Activated CD8-positive, alpha-beta T cell treated with anti-CD3 and anti-CD28 coated beads for 36 hours (primary cell): ENCODE measurements around the gene PLEKHO2. TPM values are rescaled to one million over a fixed set of nuclear protein-coding genes. Genes with fewer than 3 reads are reported as not detected.

Experiments used
- ATAC-seq: fragments of 200-7000 bp; cut with Tn5 transposase; one replicate; pipeline ENCODE4 v1.10.0; 2021; ENCODE audit warnings: mild to moderate bottlenecking, moderate library complexity
- CTCF ChIA-PET: fragments of 350-600 bp; sonication (Branson Sonifier 250); formaldehyde crosslinking; loops from one replicate; lab custom pipeline; 2021; ENCODE audit warnings: antibody characterized with exemption; lab: Charles Lee
- POLR2A ChIA-PET: fragments of 350-600 bp; sonication (Branson Sonifier 250); formaldehyde crosslinking; loops from one replicate; lab custom pipeline; 2021; ENCODE audit warnings: antibody characterized with exemption; lab: Charles Lee
- DNase-seq: peaks from one replicate; pipeline ENCODE4 v3.0.0-alpha.2; 2020
- H3K27ac Mint-ChIP-seq: one replicate; pipeline ENCODE4 v1.8.0; 2021; ENCODE audit warnings: mild to moderate bottlenecking, mixed read lengths
- H3K27me3 Mint-ChIP-seq: one replicate; pipeline ENCODE4 v1.8.0; 2021; ENCODE audit warnings: mixed read lengths
- H3K36me3 Mint-ChIP-seq: one replicate; pipeline ENCODE4 v1.8.0; 2021; ENCODE audit warnings: low read depth, mixed read lengths
- H3K4me1 Mint-ChIP-seq: one replicate; pipeline ENCODE4 v1.8.0; 2021; ENCODE audit warnings: low read depth, mixed read lengths
- H3K4me3 Mint-ChIP-seq: one replicate; pipeline ENCODE4 v1.8.0; 2021; ENCODE audit warnings: mild to moderate bottlenecking, moderate library complexity, mixed read lengths
- H3K9me3 Mint-ChIP-seq: one replicate; pipeline ENCODE4 v1.8.0; 2021; ENCODE audit warnings: mixed read lengths
- CTCF ChIP-seq: fragments of 200-600 bp; IDR thresholded peaks from one replicate; pipeline ENCODE4 v1.8.0; 2022; ENCODE audit warnings: antibody characterized with exemption, mild to moderate bottlenecking
- intact Hi-C: fragments of 100-400 bp; cut with micrococcal nuclease; formaldehyde crosslinking; loops from one replicate; pipeline ENCODE4 v1.10.0; 2022
- total RNA-seq, 2 experiments: library from RNA; stranded (reverse); gene quantifications; one replicate each; pipeline ENCODE4 v1.2.3, GENCODE V29; 2021

PLEKHO2 gene
- total RNA-seq, 2 experiments from 2014 or later: 10.1 to 10.4 TPM

GRCh38 chr15:64883997-64884511, 42.3 kb downstream of the PLEKHO2 start:
- no peak for TF ChIP-seq CTCF
- Mint-ChIP-seq H3K4me3 (peak overlapping the region; percentile 58), H3K27me3 (no peaks in the 10 kb centered on the region), H3K36me3 (no peaks in the 10 kb centered on the region), H3K4me1 (peaks cover 31% of the 10 kb centered on the region), H3K9me3 (no peaks in the 10 kb centered on the region), H3K27ac (peak overlapping the region; percentile 90)
- POLR2A ChIA-PET: interaction anchor here (1.3 to 4.6 kb wide), 5 partner anchors 10 to 63 kb away, joined by 3 to 42 read pairs (median 5); no protein-coding TSS in a partner anchor
- DNase-seq: peak; percentile 94
- CTCF ChIA-PET: interaction anchor here (1.0 to 5.7 kb wide), 5 partner anchors 10 to 74 kb away, joined by 3 to 38 read pairs (median 4); no protein-coding TSS in a partner anchor
- intact Hi-C loops: no loop called here
- ATAC-seq: peak; percentile 77

DNA sequence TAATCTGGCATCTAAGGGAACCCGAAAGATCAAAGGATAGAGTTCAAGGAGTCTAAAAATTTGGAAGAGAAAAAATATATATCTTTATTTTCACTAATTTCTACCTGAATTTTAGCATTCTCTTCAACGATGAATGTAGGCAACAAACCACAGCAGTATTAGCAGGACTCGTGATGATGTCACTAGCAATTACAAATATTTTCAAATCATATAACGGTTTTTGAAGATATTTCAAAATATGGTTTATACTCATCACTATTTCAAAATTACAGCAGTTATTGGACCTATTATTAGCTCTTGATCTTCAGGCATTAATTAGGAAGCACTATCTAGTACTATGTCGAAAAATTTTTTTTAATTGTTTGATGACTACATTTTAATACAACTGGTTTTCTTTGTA, 43.0 kb downstream of the PLEKHO2 start:
- no peak overlapping the region for H3K4me3 Mint-ChIP-seq
- no peaks in the 10 kb centered on the region for H3K27me3 Mint-ChIP-seq
- peaks cover 31% of the 10 kb centered on the region for H3K4me1 Mint-ChIP-seq
- ChIA-PET POLR2A (interaction anchor here (1.3 to 4.6 kb wide), 2 partner anchors 9 to 41 kb away, joined by 4 to 42 read pairs; no protein-coding TSS in a partner anchor), CTCF (interaction anchor here (1.5 to 5.7 kb wide), 2 partner anchors 9 to 49 kb away, joined by 9 to 38 read pairs; no protein-coding TSS in a partner anchor)
- no peak for ATAC-seq
- intact Hi-C loops: no loop called here
- no peaks in the 10 kb centered on the region for H3K36me3 Mint-ChIP-seq
- no peak for TF ChIP-seq CTCF
- H3K27ac Mint-ChIP-seq: no peak overlapping the region
- no peak for DNase-seq
- H3K9me3 Mint-ChIP-seq: no peaks in the 10 kb centered on the region

DNA sequence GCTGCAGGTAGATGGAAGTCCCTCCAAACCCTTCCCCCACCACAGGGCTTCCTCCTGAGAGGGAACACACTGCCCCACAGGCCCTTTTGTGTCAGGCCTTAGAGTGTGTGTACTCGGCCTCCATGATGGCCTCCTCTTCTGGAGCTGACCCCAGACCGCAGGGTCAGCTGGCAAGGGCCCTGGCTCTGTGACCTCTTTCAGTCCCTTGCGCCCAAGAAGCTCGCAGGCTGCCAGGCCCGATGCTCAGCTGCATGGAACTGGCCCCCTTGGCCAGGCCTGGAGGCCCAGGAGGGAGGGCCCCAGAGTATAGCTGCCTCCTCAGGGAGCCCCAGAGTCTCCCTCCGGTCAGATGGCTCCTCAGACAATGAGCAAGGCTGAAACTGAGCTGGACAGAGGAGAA, 46.6 kb downstream of the PLEKHO2 start:
- Mint-ChIP-seq H3K27ac (no peak overlapping the region), H3K4me1 (peaks cover 41% of the 10 kb centered on the region), H3K9me3 (no peaks in the 10 kb centered on the region), H3K27me3 (no peaks in the 10 kb centered on the region), H3K36me3 (no peaks in the 10 kb centered on the region), H3K4me3 (no peak overlapping the region)
- intact Hi-C loops: no loop called here
- CTCF ChIA-PET: no interaction called here
- no peak for ATAC-seq
- TF ChIP-seq CTCF: no peak
- no peak for DNase-seq
- POLR2A ChIA-PET: interaction anchor here (0.6 to 1.0 kb wide), 2 partner anchors 10 to 35 kb away, joined by 3 to 4 read pairs; no protein-coding TSS in a partner anchor

- ATAC-seq: no peak
- ChIA-PET CTCF (interaction anchor here (4.6 kb wide), 1 partner anchor 9 kb away, joined by 38 read pairs; no protein-coding TSS in a partner anchor), POLR2A (interaction anchor here (3.5 kb wide), 1 partner anchor 51 kb away, joined by 22 read pairs; the partner anchor contains the start of gene PLEKHO2)
- H3K4me3 Mint-ChIP-seq: no peak overlapping the region
- no peak for DNase-seq
- H3K4me1 Mint-ChIP-seq: peaks cover 50% of the 10 kb centered on the region
- intact Hi-C loops: loop anchor here (5.0 kb wide), 2 partner anchors 49 to 64 kb away; partner anchors contain the start of genes PIF1 and PLEKHO2
- TF ChIP-seq CTCF: no peak
- no peaks in the 10 kb centered on the region for H3K27me3 Mint-ChIP-seq
- peak overlapping the region; percentile 99 for H3K27ac Mint-ChIP-seq
- H3K36me3 Mint-ChIP-seq: no peaks in the 10 kb centered on the region
- no peaks in the 10 kb centered on the region for H3K9me3 Mint-ChIP-seq
Measured at GRCh38 chr15:64891561-64891960, 49.8 kb downstream of the PLEKHO2 start.
